Endothelial cell (in vitro differentiated cells): ENCODE measurements around the gene CRTAC1. TPM values are rescaled to one million over a fixed set of nuclear protein-coding genes. Genes with fewer than 3 reads are reported as not detected.
A peak's percentile ranks its signal among the peaks of the same experiment; 100 is the strongest.
"Not testable (repeated sequence)": the region's sequence is repeated elsewhere in the genome, so short reads cannot be mapped to it uniquely, and the experiment has no call there.

Experiments
- DNase-seq: peaks from one replicate; pipeline ENCODE4 v3.0.0; 2021; ENCODE audit warnings: low spot score
- H3K27ac Mint-ChIP-seq: one replicate; pipeline ENCODE4 v1.8.0; 2021; ENCODE audit warnings: mixed read lengths, inconsistent platforms; ENCODE audit not compliant: unreplicated experiment
- H3K27me3 Mint-ChIP-seq: one replicate; pipeline ENCODE4 v1.8.0; 2021; ENCODE audit warnings: mild to moderate bottlenecking, moderate library complexity, mixed read lengths, inconsistent platforms; ENCODE audit not compliant: unreplicated experiment
- H3K36me3 Mint-ChIP-seq: one replicate; pipeline ENCODE4 v1.8.0; 2021; ENCODE audit warnings: mild to moderate bottlenecking, low read depth, mixed read lengths, inconsistent platforms; ENCODE audit not compliant: unreplicated experiment
- H3K4me1 Mint-ChIP-seq: one replicate; pipeline ENCODE4 v1.8.0; 2021; ENCODE audit warnings: mild to moderate bottlenecking, mixed read lengths, inconsistent platforms; ENCODE audit not compliant: unreplicated experiment
- H3K4me3 Mint-ChIP-seq: one replicate; pipeline ENCODE4 v1.8.0; 2021; ENCODE audit warnings: mild to moderate bottlenecking, mixed read lengths, inconsistent platforms; ENCODE audit not compliant: unreplicated experiment
- H3K9me3 Mint-ChIP-seq: one replicate; pipeline ENCODE4 v1.8.0; 2021; ENCODE audit warnings: mixed read lengths, inconsistent platforms; ENCODE audit not compliant: unreplicated experiment
- total RNA-seq: library from RNA; stranded (reverse); fragmentation: NEBNext Ultra II Directional; extraction: Animal tissue kit (Norgen Biotek cat#: 25700); gene quantifications from one replicate; pipeline ENCODE4 v1.2.1, GENCODE V29; 2021; ENCODE audit not compliant: unreplicated experiment
- TF ChIP-seq, protein P1 (sequence below): fragments of 200-600 bp; sonication (generic); IDR thresholded peaks from one replicate; pipeline ENCODE4 v1.5.0; 2021; ENCODE audit warnings: antibody characterized with exemption; ENCODE audit not compliant: unreplicated experiment

The CRTAC1 gene
- total RNA-seq, 1 donor from 2014 or later: 37.3 TPM

DNA sequence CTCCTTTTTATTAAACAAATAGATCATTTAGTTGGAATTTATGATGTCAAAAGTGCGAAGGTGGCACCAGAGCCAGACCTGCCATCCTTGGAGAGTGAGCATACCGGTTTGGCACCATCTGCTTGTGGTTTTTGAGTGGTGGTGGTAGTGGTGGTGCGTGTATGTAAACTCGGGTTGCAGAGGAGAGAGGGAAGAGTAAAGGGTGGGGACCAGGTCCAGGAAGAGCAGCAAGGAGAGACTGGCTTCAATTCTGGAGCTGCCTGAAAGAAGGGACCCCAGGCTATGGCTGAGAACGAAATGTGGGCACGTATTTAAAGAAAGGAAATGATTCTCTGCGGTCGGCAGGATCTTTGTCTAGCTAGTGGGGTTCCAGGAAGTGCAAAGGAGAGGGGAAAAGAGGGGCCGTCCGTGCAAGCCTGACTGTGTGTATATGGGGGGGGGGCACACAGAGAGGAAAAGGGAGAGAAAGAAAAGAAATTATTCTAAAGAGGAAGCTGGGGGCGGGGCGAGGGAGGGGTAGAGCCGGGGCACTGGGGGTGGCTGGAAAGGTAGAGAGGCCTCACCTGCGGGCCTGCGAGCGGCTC is 181.2 kb downstream of the CRTAC1 start:
- Mint-ChIP-seq H3K27me3 (peaks cover 9% of the 10 kb centered on the region), H3K4me1 (peaks cover 6% of the 10 kb centered on the region), H3K4me3 (peak overlapping the region; percentile 90), H3K36me3 (no peaks in the 10 kb centered on the region), H3K27ac (no peak overlapping the region), H3K9me3 (no peaks in the 10 kb centered on the region)
- no peak for DNase-seq
- TF ChIP-seq, protein P1, sequence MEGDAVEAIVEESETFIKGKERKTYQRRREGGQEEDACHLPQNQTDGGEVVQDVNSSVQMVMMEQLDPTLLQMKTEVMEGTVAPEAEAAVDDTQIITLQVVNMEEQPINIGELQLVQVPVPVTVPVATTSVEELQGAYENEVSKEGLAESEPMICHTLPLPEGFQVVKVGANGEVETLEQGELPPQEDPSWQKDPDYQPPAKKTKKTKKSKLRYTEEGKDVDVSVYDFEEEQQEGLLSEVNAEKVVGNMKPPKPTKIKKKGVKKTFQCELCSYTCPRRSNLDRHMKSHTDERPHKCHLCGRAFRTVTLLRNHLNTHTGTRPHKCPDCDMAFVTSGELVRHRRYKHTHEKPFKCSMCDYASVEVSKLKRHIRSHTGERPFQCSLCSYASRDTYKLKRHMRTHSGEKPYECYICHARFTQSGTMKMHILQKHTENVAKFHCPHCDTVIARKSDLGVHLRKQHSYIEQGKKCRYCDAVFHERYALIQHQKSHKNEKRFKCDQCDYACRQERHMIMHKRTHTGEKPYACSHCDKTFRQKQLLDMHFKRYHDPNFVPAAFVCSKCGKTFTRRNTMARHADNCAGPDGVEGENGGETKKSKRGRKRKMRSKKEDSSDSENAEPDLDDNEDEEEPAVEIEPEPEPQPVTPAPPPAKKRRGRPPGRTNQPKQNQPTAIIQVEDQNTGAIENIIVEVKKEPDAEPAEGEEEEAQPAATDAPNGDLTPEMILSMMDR: no peak

DNA sequence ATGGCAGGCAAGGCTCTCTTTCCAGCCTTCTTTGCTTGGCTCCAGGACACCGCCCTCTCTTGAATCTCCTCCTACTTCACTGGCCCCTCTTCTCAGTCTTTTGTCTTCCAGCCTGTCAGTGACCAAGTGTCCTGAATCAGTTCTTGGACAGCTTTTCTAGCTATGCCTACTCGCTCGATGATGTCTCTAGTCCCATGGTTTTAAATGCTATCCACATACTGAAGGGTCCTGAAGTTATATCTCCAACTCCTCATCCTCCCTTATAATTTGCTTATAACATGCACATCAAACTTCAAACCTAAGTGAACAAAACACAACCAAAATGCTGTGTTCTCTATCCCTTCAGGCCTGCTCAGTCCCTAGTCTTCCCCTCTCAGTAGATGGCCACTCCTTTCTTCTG is 185.7 kb downstream of the CRTAC1 start:
- no peak overlapping the region for H3K27ac Mint-ChIP-seq
- peaks cover 8% of the 10 kb centered on the region for H3K27me3 Mint-ChIP-seq
- peaks cover 20% of the 10 kb centered on the region for H3K4me1 Mint-ChIP-seq
- H3K4me3 Mint-ChIP-seq: no peak overlapping the region
- H3K9me3 Mint-ChIP-seq: no peaks in the 10 kb centered on the region
- H3K36me3 Mint-ChIP-seq: no peaks in the 10 kb centered on the region
- TF ChIP-seq, protein P1: no peak
- no peak for DNase-seq

DNA sequence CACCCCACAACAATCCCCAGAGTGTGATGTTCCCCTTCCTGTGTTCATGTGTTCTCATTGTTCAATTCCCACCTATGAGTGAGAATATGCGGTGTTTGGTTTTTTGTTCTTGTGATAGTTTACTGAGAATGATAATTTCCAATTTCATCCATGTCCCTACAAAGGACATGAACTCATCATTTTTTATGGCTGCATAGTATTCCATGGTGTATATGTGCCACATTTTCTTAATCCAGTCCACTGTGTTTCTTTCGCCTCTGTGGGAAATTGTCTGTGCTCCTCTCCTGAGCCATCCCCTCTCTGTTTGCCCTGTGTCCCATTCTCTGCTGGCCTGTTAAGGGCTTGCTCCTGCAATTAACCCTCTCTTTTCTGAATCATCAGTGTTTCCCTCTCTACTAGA is 186.4 kb downstream of the CRTAC1 start:
- not testable (repeated sequence) for H3K9me3 Mint-ChIP-seq, H3K4me3 Mint-ChIP-seq, H3K36me3 Mint-ChIP-seq, H3K27ac Mint-ChIP-seq, H3K27me3 Mint-ChIP-seq, DNase-seq
- peaks cover 16% of the 10 kb centered on the region for H3K4me1 Mint-ChIP-seq

DNA sequence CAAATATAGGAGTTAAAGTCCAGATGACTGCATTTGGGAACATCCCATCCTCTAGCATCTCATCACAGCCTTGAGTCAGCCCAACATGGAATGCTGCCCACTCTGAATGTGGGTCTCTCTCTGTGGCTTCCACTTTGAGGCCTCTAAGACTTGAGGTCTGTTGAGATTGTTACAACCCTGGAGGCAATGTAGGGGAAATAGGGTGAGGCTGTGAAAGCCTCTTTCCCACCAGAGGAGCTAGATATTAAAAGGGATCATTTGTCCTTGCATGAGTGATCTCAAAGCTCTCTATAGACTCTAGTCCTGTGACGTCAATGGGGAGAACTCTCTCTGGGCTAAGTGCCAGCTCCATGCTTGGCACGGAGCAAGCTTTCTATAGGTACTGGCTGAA is 187.1 kb downstream of the CRTAC1 start:
- Mint-ChIP-seq H3K36me3 (no peaks in the 10 kb centered on the region), H3K4me3 (no peak overlapping the region), H3K27ac (peak overlapping the region; percentile 79), H3K9me3 (no peaks in the 10 kb centered on the region), H3K27me3 (peaks cover 4% of the 10 kb centered on the region), H3K4me1 (peaks cover 14% of the 10 kb centered on the region)
- TF ChIP-seq, protein P1: no peak
- no peak for DNase-seq

DNA sequence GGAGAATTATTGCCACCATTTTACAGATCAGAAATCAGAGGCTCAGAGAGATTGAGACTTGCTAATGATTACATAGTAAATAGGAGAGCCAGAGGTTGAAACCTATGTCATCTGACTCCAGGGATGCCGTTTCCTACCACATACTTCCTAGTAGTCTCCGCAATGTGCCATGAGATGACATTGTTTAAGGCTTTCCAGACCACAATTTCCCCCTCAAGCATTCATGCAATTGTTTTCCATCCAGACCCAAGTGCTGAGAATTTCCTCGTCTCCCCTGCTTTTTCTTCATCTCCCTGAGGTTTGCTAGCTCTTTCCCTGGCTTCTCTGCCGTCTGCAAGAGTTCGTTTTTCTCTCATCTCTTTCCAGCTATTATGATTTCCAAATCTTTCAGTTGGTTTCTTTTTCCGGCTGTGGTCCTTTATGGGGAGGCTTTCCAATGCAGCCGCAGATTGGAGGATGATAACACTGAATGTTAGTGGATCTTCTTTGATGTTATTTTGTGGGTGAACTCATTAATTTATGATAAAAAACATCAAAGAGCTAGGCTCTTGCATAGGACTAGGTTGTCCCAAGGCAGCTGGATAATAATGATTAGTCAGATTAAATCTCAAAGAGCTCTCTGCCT is 187.7 kb downstream of the CRTAC1 start:
- Mint-ChIP-seq H3K27me3 (peaks cover 4% of the 10 kb centered on the region), H3K36me3 (no peaks in the 10 kb centered on the region), H3K9me3 (no peaks in the 10 kb centered on the region), H3K4me3 (no peak overlapping the region), H3K4me1 (peaks cover 14% of the 10 kb centered on the region), H3K27ac (peak overlapping the region; percentile 79)
- no peak for DNase-seq
- TF ChIP-seq, protein P1: no peak

DNA sequence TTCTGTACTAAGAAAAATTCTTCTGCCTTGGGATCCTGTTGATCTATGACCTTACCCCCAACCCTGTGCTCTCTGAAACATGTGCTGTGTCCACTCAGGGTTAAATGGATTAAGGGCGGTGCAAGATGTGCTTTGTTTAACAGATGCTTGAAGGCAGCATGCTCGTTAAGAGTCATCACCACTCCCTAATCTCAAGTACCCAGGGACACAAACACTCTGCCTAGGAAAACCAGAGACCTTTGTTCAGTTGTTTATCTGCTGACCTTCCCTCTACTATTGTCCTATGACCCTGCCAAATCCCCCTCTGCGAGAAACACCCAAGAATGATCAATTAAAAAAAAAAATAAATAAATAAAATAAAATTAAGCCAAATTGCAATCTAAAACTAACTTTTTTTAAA is 188.3 kb downstream of the CRTAC1 start:
- H3K27ac Mint-ChIP-seq, H3K27me3 Mint-ChIP-seq, DNase-seq, H3K9me3 Mint-ChIP-seq, H3K4me3 Mint-ChIP-seq, H3K36me3 Mint-ChIP-seq: not testable (repeated sequence)
- H3K4me1 Mint-ChIP-seq: peaks cover 14% of the 10 kb centered on the region

DNA sequence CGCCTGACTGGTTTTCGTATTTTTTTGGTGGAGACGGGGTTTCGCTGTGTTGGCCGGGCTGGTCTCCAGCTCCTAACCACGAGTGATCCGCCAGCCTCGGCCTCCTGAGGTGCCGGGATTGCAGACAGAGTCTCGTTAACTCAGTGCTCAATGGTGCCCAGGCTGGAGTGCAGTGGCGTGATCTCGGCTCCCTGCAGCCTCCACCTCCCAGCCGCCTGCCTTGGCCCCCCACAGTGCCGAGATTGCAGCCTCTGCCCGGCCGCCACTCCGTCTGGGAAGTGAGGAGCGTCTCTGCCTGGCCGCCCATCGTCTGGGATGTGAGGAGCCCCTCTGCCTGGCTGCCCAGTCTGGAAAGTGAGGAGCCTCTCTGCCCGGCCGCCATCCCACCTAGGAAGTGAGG is 189.3 kb downstream of the CRTAC1 start:
- H3K27ac Mint-ChIP-seq, H3K4me3 Mint-ChIP-seq, DNase-seq, H3K36me3 Mint-ChIP-seq, H3K9me3 Mint-ChIP-seq, H3K27me3 Mint-ChIP-seq: not testable (repeated sequence)
- peaks cover 14% of the 10 kb centered on the region for H3K4me1 Mint-ChIP-seq
